SK-N-SH treated with all-trans-retinoic acid at 6 μM for 48 hours (cell line): ENCODE results near the gene JDP2.

Experiments used
- ATAC-seq: fragments of 200-7000 bp; cut with Tn5 transposase; 3 replicates; pipeline ENCODE4 v1.9.1; 2020; ENCODE audit warnings: mild to moderate bottlenecking, moderate library complexity
- ARNTL ChIP-seq: fragments of 450-650 bp; formaldehyde crosslinking; IDR thresholded peaks from 2 replicates; pipeline ENCODE4 v1.5.0; 2020; ENCODE audit warnings: low read depth, mild to moderate bottlenecking, moderate library complexity, borderline replicate concordance
- BACH2 ChIP-seq: fragments of 250-450 bp; sonication (Bioruptor Pico); IDR thresholded peaks from 2 replicates; pipeline ENCODE4 v1.9.0; 2021; ENCODE audit warnings: mild to moderate bottlenecking, borderline replicate concordance
- CREB5 ChIP-seq: fragments of 250-450 bp; sonication (Bioruptor Pico); IDR thresholded peaks from 2 replicates; pipeline ENCODE4 v1.5.1; 2020; ENCODE audit warnings: low read depth, mild to moderate bottlenecking, moderate library complexity
- CSDC2 ChIP-seq: fragments of 250-450 bp; sonication (Bioruptor Pico); IDR thresholded peaks from 2 replicates; pipeline ENCODE4 v1.5.0; 2020; ENCODE audit warnings: mild to moderate bottlenecking, moderate library complexity
- CSRNP3 ChIP-seq: fragments of 250-450 bp; sonication (Bioruptor Pico); IDR thresholded peaks from 2 replicates; pipeline ENCODE4 v1.5.1; 2021; ENCODE audit warnings: mild to moderate bottlenecking, moderate library complexity
- ESRRG ChIP-seq: fragments of 250-450 bp; sonication (Bioruptor Pico); IDR thresholded peaks from 2 replicates; pipeline ENCODE4 v1.6.1; 2021; ENCODE audit warnings: mild to moderate bottlenecking
- GLIS3 ChIP-seq: fragments of 250-450 bp; sonication (Bioruptor Pico); IDR thresholded peaks from 2 replicates; pipeline ENCODE4 v1.5.0; 2020; ENCODE audit warnings: mild to moderate bottlenecking, moderate library complexity
- ISL1 ChIP-seq: fragments of 250-450 bp; sonication (Bioruptor Pico); IDR thresholded peaks from 2 replicates; pipeline ENCODE4 v2.1.2; 2022; ENCODE audit warnings: mild to moderate bottlenecking, moderate library complexity
- OSR1 ChIP-seq: fragments of 250-450 bp; sonication (Bioruptor Pico); IDR thresholded peaks from 2 replicates; pipeline ENCODE4 v1.8.0; 2022; ENCODE audit warnings: moderate library complexity, mild to moderate bottlenecking, inconsistent platforms
- PATZ1 ChIP-seq: fragments of 250-450 bp; sonication (Bioruptor Pico); IDR thresholded peaks from 2 replicates; pipeline ENCODE4 v1.8.0; 2020; ENCODE audit warnings: mild to moderate bottlenecking, moderate library complexity, borderline replicate concordance
- PPARA ChIP-seq: fragments of 250-450 bp; sonication (Bioruptor Pico); IDR thresholded peaks from 2 replicates; pipeline ENCODE4 v1.5.0; 2020; ENCODE audit warnings: mild to moderate bottlenecking, borderline replicate concordance
- RARB ChIP-seq: fragments of 250-450 bp; sonication (Bioruptor Pico); IDR thresholded peaks from 2 replicates; pipeline ENCODE4 v1.8.0; 2021; ENCODE audit warnings: mild to moderate bottlenecking, moderate library complexity
- SNAI2 ChIP-seq: fragments of 250-450 bp; sonication (Bioruptor Pico); IDR thresholded peaks from 2 replicates; pipeline ENCODE4 v1.5.0; 2020; ENCODE audit warnings: mild to moderate bottlenecking, moderate library complexity
- TCF4 ChIP-seq: fragments of 250-450 bp; sonication (Bioruptor Pico); IDR thresholded peaks from 2 replicates; pipeline ENCODE4 v1.8.0; 2021; ENCODE audit warnings: mild to moderate bottlenecking, moderate library complexity, borderline replicate concordance
- TOX ChIP-seq: fragments of 250-450 bp; sonication (Bioruptor Pico); IDR thresholded peaks from 2 replicates; pipeline ENCODE4 v1.8.0; 2021; ENCODE audit warnings: mild to moderate bottlenecking, moderate library complexity, borderline replicate concordance
- ZC3H10 ChIP-seq: fragments of 250-450 bp; sonication (Bioruptor Pico); IDR thresholded peaks from 2 replicates; pipeline ENCODE4 v1.5.1; 2021; ENCODE audit warnings: mild to moderate bottlenecking, moderate library complexity
- ZFP3 ChIP-seq: fragments of 250-450 bp; sonication (Bioruptor Pico); IDR thresholded peaks from 2 replicates; pipeline ENCODE4 v1.5.0; 2020; ENCODE audit warnings: mild to moderate bottlenecking, moderate library complexity
- ZFP30 ChIP-seq: fragments of 450-650 bp; formaldehyde crosslinking; IDR thresholded peaks from 2 replicates; pipeline ENCODE4 v1.5.0; 2022; ENCODE audit warnings: mild to moderate bottlenecking, moderate library complexity
- ZNF565 ChIP-seq: fragments of 450-650 bp; formaldehyde crosslinking; conservative IDR thresholded peaks from 2 replicates; pipeline ENCODE4 v1.5.0; 2020; ENCODE audit warnings: low read depth, mild to moderate bottlenecking, moderate library complexity
- ZNF70 ChIP-seq: fragments of 450-650 bp; formaldehyde crosslinking; IDR thresholded peaks from 2 replicates; pipeline ENCODE4 v1.5.0; 2020; ENCODE audit warnings: mild to moderate bottlenecking, moderate library complexity
- ZNF8 ChIP-seq: fragments of 450-650 bp; formaldehyde crosslinking; IDR thresholded peaks from 2 replicates; pipeline ENCODE4 v1.5.0; 2020; ENCODE audit warnings: mild to moderate bottlenecking, moderate library complexity
- TF ChIP-seq, protein P1 (sequence below): fragments of 250-450 bp; sonication (Bioruptor Pico); IDR thresholded peaks from 2 replicates; pipeline ENCODE4 v1.5.0; 2020; ENCODE audit warnings: mild to moderate bottlenecking, moderate library complexity

Gene JDP2

GRCh38 chr14:75402867-75403413 lies 24.9 kb upstream of the JDP2 start:
- ATAC-seq, result no peak
- TF ChIP-seq RARB (no peak), ARNTL (no peak), GLIS3 (CRISPR knock-in tag) (no peak), TOX (CRISPR knock-in tag) (no peak), ESRRG (CRISPR knock-in tag) (no peak), PATZ1 (CRISPR knock-in tag) (no peak), PPARA (CRISPR knock-in tag) (no peak), ISL1 (CRISPR knock-in tag) (no peak), CREB5 (no peak), ZNF8 (CRISPR knock-in tag) (no peak), OSR1 (CRISPR knock-in tag) (no peak), ZC3H10 (no peak), ZFP3 (CRISPR knock-in tag) (no peak), TCF4 (CRISPR knock-in tag) (no peak), SNAI2 (CRISPR knock-in tag) (no peak), ZFP30 (CRISPR knock-in tag) (no peak)
- TF ChIP-seq, protein P1, sequence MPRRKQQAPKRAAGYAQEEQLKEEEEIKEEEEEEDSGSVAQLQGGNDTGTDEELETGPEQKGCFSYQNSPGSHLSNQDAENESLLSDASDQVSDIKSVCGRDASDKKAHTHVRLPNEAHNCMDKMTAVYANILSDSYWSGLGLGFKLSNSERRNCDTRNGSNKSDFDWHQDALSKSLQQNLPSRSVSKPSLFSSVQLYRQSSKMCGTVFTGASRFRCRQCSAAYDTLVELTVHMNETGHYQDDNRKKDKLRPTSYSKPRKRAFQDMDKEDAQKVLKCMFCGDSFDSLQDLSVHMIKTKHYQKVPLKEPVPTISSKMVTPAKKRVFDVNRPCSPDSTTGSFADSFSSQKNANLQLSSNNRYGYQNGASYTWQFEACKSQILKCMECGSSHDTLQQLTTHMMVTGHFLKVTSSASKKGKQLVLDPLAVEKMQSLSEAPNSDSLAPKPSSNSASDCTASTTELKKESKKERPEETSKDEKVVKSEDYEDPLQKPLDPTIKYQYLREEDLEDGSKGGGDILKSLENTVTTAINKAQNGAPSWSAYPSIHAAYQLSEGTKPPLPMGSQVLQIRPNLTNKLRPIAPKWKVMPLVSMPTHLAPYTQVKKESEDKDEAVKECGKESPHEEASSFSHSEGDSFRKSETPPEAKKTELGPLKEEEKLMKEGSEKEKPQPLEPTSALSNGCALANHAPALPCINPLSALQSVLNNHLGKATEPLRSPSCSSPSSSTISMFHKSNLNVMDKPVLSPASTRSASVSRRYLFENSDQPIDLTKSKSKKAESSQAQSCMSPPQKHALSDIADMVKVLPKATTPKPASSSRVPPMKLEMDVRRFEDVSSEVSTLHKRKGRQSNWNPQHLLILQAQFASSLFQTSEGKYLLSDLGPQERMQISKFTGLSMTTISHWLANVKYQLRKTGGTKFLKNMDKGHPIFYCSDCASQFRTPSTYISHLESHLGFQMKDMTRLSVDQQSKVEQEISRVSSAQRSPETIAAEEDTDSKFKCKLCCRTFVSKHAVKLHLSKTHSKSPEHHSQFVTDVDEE (CRISPR knock-in tag), result no peak

DNA sequence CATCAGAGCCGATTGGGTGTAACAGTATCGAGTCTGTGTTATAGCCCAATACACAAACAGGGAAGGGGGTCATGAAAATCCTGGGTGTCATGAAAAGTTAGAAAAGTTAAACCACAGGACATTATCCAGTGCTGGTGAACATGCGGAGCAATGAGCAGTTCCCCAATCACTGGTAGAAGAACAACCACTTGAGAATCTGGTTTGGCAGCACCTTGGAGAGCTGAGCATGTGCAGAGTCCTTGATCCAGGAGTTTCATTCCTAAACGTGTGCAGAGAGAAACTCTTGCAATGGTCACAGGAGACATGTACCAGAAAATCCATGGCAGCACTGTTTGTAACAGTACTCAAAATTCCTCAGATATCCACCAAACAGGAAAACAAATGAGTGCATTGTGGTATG lies 23.0 kb upstream of the JDP2 start:
- ATAC-seq, result no peak
- no peak for TF ChIP-seq ZC3H10
- no peak for TF ChIP-seq CREB5
- TF ChIP-seq SNAI2 (CRISPR knock-in tag), result no peak
- TF ChIP-seq BACH2 (CRISPR knock-in tag), result no peak
- TF ChIP-seq PPARA (CRISPR knock-in tag), result no peak
- no peak for TF ChIP-seq GLIS3 (CRISPR knock-in tag)
- TF ChIP-seq TCF4 (CRISPR knock-in tag), result no peak
- no peak for TF ChIP-seq ZFP3 (CRISPR knock-in tag)
- TF ChIP-seq, protein P1 (CRISPR knock-in tag), result no peak
- TF ChIP-seq OSR1 (CRISPR knock-in tag), result no peak
- TF ChIP-seq ISL1 (CRISPR knock-in tag), result no peak
- no peak for TF ChIP-seq ZNF565 (CRISPR knock-in tag)
- TF ChIP-seq ARNTL, result no peak
- TF ChIP-seq ZNF8 (CRISPR knock-in tag), result no peak
- TF ChIP-seq CSDC2, result no peak
- TF ChIP-seq RARB, result no peak

DNA sequence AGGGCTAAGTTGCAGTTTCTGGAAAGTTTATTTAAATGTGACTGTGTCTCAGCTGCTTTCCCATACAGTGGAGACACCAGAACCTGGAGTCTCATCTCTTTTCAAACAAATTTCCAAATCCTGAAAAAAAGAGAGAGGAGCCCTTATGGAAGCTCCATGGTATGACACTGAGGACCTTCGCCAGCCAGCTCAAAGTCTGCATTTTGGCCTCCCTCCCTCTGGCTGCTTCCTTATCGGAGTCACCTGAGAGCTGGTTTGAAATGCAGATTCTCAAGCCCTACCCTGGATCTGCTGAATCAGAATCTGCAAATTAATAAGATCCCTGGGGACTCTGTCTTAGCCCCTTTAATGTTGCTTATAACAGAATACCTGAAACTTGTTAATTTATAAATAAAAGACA lies 21.7 kb upstream of the JDP2 start:
- ATAC-seq, result no peak
- TF ChIP-seq ZFP3 (CRISPR knock-in tag) (no peak), ESRRG (CRISPR knock-in tag) (no peak), ZNF70 (no peak), CSDC2 (no peak), TCF4 (CRISPR knock-in tag) (no peak), CSRNP3 (no peak), RARB (no peak), ZFP30 (CRISPR knock-in tag) (no peak), OSR1 (CRISPR knock-in tag) (no peak), ZNF565 (CRISPR knock-in tag) (no peak), PPARA (CRISPR knock-in tag) (no peak), ZNF8 (CRISPR knock-in tag) (no peak), ARNTL (no peak)
- TF ChIP-seq, protein P1 (CRISPR knock-in tag), result no peak
